DMS114 treated with DMSO at 0.1 percent for 48 hours (cell line): ENCODE measurements around the gene ALK.

Experiments used
- DNase-seq: peaks from one replicate; lab custom pipeline; 2025; ENCODE audit not compliant: unreplicated experiment; lab: John Stamatoyannopoulos, UW

ALK gene

GRCh38 chr2:29426354-29426753, 495.0 kb downstream of the ALK start:
- DNase-seq = no peak

GRCh38 chr2:29425866-29426265, 495.5 kb downstream of the ALK start:
- no peak for DNase-seq

GRCh38 chr2:29423061-29423666, 498.2 kb downstream of the ALK start:
- no peak for DNase-seq

DNA sequence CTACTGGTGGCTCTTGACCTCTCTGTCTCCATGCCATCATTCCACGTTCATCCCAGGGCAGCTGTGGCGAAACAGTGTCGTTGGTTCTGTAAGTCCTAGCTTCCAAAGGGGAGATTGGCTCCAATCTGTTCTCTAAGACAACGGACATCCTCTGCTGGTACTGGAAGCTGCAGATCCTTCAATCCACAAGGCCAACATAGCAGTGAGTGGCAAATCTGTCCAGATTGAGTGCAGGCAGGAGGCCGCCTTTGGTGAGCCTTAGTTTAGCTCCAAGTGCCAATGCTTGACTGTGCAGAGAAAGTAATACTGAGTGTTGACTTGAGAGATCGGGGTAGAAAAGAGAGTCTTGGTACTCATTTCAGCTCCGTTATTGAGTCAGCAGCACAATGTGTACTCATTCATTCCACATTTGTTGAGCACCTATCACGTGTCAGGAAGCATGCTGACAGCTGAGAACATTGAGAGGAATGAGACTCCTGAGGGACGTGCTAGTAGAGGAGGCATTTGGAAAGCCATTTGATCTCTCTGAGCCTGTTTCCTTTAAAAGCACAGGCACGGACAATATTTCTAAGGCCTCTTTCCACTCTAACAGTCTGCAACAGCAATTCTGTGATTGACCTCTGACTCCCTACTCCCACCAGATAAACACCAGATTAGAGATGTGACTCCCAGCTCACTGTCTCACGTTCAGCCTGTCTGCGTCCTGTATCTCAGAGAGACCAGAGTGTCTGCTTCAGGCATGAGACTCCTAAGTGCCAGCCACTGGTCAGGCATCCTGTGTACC, 500.2 kb downstream of the ALK start:
- no peak for DNase-seq

DNA sequence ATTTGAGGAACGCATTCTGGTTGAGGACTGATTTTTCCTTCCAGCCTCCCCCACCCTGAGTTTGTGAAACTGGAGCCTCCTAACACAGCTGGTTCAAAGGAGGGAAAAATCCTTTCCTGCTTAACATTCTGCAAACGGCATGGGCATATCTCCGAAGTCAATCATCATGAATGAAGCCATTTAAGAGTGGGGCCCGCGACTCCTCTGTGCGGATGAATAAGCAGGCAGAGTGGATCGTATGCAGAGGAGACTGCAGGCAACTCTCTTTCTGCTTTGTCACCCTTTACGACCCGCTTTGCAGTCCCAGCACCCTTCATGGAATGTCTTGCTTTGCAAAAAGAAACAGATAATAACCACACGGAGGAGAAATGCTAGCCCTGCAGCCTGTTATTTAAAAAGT, 500.9 kb downstream of the ALK start:
- no peak for DNase-seq

DNA sequence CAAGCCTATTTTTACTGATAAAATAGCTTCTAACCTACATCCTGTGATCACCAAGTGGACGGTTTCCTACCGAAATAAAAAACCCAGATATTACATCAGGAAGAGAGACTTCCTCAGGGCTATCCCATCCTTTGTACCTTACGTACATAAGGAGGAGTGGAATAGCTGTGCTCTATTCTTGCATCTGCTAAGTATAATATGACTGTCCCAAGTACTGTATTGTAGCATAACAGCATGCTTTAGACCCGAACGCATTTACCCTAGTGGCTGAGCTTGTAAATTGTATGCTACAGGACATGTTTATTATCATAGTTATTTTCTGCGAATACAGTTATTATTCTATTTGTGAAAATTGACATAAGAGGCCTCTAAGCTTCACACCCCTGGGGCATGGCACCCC, 503.8 kb downstream of the ALK start:
- no peak for DNase-seq

DNA sequence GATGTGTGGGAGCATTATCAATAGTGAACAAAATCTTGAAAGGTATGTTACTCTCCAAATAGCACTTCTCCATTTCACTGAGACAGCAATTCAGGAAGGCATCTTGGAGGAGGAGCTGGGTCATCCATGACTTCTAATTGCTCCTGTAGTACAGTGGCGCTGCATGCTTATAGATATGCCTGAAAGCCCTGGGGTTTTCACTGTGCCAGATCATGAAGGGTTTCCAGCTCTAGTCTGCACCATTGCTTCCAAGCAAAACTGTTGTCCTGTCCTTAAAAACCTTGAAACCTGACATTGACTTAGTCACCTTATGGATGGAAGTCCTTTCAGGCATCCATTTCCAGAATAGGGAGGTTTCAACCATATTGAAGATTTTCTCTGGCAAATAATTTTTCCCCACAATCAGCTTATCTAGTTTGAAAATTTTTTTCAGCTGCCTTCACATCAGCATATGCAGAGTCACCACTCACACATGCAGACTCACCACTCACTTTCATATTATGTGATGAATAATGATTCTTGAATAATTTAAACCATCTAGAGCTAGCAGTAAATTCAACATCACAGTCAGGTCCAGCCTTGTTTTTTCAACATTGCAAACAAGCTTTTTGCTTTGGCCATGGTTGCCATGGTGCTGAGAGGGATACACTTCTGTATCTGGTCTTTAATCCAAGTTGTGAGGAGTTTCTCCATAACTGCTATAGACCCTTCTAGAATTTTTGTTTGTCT, 509.0 kb downstream of the ALK start:
- DNase-seq = no peak

DNA sequence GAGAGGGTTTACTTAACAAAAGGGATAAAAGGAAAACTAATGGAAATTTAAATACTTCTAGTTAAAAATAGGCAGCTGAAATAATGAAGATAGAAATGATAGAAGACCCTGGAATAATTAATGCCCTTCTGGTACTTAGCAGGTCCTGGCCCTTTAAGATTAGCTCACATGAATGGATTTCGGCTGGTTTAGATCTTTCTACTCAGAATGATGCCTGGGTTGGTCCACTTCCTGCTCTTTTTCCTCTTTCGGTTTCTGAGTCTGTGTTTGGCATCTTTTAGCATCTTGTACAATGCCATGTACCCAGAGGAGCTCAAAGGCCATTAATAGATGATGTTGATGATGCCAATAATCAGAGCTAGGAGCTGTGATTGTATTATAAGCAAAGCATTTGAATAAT, 515.7 kb downstream of the ALK start:
- no peak for DNase-seq

DNA sequence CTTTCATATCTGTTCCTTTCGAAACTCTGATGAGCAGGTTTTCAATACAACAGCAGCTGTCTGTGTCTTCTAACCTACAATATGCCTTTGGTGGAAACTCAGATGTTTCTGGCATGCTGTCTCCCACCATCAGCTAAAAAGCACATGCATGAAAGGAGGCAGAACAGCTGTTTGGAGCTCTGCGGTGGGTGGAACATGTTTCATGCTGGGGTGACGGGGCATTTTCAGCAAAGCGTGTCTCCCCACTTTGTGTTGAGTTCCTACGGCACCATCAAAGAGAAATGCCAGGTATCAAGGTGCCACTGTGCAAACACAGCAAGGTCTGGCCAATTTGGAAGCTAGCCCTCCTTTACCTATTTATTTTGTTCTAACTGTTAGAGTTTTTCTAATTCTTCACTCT, 516.1 kb downstream of the ALK start:
- no peak for DNase-seq

GRCh38 chr2:29401994-29402393, 519.4 kb downstream of the ALK start:
- DNase-seq = no peak

GRCh38 chr2:29400930-29401653, 520.3 kb downstream of the ALK start:
- DNase-seq = no peak

DNA sequence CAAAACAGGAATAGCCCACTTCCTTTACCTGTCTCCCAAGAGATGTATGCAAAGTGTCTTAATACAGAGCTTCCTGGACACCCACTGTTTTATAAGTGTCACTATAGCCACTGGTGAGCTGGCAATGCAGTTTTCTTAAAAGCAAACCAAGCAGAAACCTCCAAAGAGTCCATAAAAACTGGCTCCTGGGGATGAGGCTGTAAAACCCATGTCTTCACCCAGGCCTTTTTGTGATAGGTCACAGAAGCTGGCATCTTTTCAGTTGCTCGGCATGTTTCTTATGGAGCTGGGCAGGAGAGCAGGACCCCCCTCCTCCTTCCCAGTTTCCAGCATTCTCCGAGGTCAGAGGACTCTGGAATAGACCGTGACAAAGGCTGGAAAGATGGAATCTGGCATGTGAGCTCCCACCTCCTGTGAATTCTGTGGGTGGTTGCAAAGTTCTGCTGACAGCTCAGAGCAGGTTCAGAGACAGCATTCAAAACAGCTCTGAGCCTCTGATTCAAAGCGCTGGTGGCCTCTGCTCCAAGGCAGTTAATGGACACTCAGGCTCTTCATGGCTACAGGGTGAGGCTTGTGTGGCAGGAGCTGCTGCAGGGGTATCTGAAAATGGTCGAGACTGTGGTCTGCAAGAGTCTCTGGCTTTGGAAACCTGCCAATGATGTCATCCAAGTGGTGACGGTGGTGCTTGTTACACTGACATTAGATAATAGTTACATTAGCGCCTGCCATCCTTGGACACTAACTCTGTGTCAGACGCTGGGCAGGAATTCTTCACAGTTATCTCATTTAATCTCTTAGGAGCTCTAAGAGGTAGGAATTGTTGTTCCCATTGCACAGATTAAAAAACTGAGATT, 522.8 kb downstream of the ALK start:
- no peak for DNase-seq

DNA sequence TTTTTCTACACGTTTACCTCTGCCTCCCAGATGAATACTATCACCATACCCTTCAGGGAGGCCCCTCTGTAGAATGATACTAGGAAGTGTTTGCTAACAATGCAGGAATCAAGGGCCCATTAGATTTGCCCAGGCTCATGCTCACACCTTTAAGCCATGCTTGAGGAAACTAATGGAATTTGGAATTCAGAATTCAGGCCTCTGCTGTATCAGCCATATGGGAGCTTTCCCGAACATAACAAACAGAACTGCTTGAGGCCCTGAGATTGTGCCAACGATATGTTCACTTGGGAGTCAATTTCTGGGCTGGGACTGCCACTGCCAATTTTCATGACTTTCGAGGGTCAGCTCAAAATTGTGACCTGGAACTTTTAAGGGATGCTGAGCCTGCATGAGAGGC, 523.7 kb downstream of the ALK start:
- DNase-seq = no peak

GRCh38 chr2:29397039-29397438, 524.3 kb downstream of the ALK start:
- DNase-seq = no peak

DNA sequence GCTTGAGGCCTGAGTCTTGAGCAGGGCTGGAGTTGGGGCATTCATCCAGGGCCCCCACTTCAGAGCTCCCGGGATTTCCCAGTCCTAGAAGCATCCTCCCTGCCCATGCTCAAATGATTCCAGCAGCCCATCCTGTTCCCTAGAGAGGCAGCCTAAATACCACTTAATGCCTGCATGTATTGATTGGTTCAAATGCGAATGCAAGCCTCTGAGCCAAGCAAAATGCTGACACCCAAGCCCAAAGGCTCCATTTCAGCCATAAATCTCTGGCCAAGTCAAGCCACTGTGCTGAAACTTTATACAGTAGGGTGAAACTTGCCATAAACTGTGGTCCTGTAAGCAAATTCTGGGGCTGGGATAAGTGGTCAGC, 526.4 kb downstream of the ALK start:
- DNase-seq = no peak

DNA sequence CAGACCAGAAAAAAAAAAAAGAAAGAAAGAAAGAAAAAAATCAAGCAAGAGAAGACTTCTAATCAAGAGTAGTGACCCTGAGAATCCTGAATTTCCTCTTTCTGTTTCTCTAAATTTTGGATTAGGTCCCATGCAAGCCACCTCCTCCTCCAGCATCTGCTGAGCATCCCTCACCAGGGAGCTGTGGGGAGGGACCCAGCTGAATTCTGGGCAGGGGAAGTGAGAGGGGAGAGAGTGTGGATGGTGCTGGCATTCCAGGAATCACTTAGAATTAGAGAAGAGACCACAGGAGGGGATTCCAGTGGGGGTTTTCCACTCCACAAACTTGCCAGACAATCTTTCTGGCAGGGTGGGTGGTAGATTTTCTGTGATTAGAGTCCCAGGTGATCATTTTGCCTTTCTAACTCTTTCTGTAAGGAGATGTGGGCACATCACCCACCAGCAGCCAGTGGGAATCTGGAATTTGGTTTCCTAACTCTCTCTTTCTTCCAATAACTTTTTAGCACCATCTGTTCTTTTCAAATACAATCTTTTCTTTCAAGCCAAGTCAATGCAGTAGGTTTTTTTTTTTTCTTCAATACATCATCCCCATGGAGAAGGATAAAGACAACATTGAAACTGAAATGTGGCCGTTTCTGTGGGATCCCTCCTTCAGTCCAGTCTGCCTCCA, 526.9 kb downstream of the ALK start:
- DNase-seq = no peak

GRCh38 chr2:29393676-29394075, 527.7 kb downstream of the ALK start:
- no peak for DNase-seq

DNA sequence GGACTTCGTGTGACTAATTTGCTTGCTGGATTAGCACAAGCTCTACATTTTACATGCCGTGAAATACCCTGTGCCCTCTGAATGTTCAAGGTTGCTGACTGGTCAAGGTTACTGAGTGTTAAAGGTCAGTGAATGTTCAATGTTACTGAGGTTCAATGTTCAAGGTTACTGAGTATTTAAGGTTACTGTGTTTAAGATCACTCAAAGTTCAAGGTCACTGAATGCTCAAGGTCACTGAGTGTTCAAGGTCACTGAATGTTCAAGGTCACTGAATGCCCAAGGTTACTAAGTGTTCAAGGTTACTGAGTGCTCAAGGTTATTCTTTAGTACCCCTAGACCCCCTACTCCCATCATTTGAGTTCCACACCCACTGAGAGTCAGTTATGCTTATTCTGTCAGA, 528.6 kb downstream of the ALK start:
- DNase-seq = no peak

- no peak for DNase-seq
These were observed 531.2 kb downstream of the ALK start for GRCh38 chr2:29390136-29390535.

DNA sequence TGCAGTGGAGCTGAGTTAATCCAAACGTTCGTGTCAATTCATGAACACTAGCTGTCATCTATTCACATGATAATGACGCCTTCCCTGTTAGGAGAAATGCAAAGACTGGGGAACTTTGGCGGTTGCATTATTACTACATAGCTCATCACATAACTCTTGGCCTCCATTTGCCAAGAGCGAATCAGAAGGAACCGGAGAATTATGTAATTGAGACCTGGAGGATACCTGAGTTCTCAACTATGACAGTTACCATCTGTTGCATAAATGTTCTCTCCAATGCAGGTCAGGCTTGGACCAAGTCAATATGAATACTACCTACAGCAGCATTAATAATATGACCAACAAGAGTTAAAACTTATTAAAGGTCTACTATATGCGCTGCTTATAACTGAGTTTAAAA, 531.7 kb downstream of the ALK start:
- no peak for DNase-seq
